Type B pancreatic cell (in vitro differentiated cells): Measurements from ENCODE around the gene NAV3. TPM values are rescaled to one million over a fixed set of nuclear protein-coding genes. Genes with fewer than 3 reads are reported as not detected.

Source experiments
- DNase-seq: peaks from one replicate; pipeline ENCODE4 v3.0.0; 2021; ENCODE audit warnings: mixed read lengths; ENCODE audit not compliant: unreplicated experiment; ENCODE audit errors: extremely low spot score
- H3K27ac Mint-ChIP-seq: 2 replicates; pipeline ENCODE4 v1.8.0; 2021; ENCODE audit warnings: mild to moderate bottlenecking, mixed read lengths
- H3K27me3 Mint-ChIP-seq: 2 replicates; pipeline ENCODE4 v1.8.0; 2021; ENCODE audit warnings: mixed read lengths
- H3K36me3 Mint-ChIP-seq: 2 replicates; pipeline ENCODE4 v1.8.0; 2021; ENCODE audit warnings: mixed read lengths
- H3K4me1 Mint-ChIP-seq: one replicate; pipeline ENCODE4 v1.8.0; 2021; ENCODE audit warnings: mixed read lengths; ENCODE audit not compliant: unreplicated experiment
- H3K4me3 Mint-ChIP-seq: 2 replicates; pipeline ENCODE4 v1.8.0; 2021; ENCODE audit warnings: mild to moderate bottlenecking, mixed read lengths
- H3K9me3 Mint-ChIP-seq: 2 replicates; pipeline ENCODE4 v1.8.0; 2021; ENCODE audit warnings: mixed read lengths
- total RNA-seq: library from RNA; stranded (reverse); gene quantifications from 2 replicates; pipeline ENCODE4 v1.2.1, GENCODE V29; 2021; ENCODE audit warnings: low replicate concordance
- TF ChIP-seq, protein P1 (sequence below): fragments of 200-600 bp; sonication (generic); conservative IDR thresholded peaks from 2 replicates; pipeline ENCODE4 v1.5.0; 2021; ENCODE audit warnings: antibody characterized with exemption, mild to moderate bottlenecking

NAV3 gene
- total RNA-seq, 1 donor from 2014 or later, result 24.9 TPM

DNA sequence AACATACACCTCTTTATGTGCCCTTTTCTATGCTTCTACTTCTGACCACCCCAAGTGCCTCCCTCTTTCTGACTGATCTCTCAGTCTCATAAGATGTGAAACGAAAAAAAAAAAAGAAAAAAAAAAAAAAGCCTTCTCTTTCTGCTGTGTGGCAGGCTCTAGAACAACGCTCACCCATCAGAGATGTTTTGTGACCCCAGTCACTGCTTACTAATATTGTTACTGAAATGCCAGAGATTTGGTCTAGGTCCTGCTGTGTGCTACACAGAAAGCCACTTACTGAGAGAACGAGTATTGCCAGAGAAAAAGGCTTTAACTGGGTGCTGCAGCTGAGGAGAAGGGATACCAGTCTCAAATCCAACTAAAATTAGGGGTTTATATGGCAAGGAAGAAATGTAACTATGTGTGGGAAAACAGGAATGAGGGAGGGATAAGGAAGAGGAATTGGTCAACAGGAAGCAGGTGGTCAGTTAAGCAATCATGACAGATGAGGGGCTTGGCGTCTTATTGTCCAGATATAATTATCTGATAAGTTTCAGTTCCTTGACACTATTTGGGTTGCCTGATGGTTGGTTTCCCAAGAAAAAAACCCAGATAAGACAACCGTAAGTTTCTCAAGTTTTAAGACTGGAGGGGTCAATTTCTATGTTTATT, 149.0 kb downstream of the NAV3 start:
- TF ChIP-seq, protein P1, sequence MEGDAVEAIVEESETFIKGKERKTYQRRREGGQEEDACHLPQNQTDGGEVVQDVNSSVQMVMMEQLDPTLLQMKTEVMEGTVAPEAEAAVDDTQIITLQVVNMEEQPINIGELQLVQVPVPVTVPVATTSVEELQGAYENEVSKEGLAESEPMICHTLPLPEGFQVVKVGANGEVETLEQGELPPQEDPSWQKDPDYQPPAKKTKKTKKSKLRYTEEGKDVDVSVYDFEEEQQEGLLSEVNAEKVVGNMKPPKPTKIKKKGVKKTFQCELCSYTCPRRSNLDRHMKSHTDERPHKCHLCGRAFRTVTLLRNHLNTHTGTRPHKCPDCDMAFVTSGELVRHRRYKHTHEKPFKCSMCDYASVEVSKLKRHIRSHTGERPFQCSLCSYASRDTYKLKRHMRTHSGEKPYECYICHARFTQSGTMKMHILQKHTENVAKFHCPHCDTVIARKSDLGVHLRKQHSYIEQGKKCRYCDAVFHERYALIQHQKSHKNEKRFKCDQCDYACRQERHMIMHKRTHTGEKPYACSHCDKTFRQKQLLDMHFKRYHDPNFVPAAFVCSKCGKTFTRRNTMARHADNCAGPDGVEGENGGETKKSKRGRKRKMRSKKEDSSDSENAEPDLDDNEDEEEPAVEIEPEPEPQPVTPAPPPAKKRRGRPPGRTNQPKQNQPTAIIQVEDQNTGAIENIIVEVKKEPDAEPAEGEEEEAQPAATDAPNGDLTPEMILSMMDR, result no peak
- Mint-ChIP-seq H3K4me1 (peaks cover 7% of the 10 kb centered on the region), H3K9me3 (no peaks in the 10 kb centered on the region), H3K27ac (no peak overlapping the region), H3K36me3 (no peaks in the 10 kb centered on the region), H3K4me3 (no peak overlapping the region), H3K27me3 (no peaks in the 10 kb centered on the region)
- DNase-seq, result no peak

DNA sequence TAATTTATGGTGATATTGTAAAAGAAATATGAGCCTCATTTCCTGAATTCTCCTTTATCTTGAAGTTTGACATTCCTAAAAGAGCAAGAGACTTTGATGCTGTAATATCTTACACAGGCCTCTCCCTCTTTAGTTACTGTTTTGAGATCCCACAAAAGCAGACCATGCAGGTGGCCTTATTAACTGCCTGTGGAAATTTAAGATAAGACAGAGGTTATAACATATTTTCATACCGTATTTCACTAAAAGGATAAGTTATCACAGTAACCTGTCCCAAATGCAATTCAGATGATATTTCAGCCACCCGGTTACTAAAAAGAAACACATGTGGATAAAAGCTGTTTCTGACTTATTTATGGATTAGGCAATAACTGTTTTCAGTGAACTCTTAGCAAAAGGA, 150.1 kb downstream of the NAV3 start:
- no peak overlapping the region for H3K27ac Mint-ChIP-seq
- TF ChIP-seq, protein P1, result no peak
- H3K4me3 Mint-ChIP-seq, result no peak overlapping the region
- H3K9me3 Mint-ChIP-seq, result no peaks in the 10 kb centered on the region
- no peak for DNase-seq
- H3K4me1 Mint-ChIP-seq, result peaks cover 7% of the 10 kb centered on the region
- H3K27me3 Mint-ChIP-seq, result no peaks in the 10 kb centered on the region
- no peaks in the 10 kb centered on the region for H3K36me3 Mint-ChIP-seq

DNA sequence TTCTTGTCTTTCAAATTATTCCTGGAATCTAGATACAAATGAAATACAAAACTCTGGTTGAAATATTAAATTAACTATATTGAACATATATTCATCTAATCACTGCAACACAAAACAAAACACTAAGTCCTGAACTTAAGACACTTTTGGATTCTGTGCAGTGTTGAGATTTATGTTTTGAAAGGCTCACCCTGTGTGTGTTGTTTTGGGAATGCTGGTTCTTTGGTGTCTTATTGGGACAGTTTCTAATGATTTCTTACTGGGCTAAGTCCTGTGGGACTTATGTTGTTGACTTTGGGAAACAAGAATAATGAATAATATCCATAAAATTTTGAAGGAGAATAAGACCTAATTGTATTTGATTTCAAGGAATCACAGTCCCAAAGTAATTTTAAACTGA, 153.2 kb downstream of the NAV3 start:
- peaks cover 15% of the 10 kb centered on the region for H3K4me1 Mint-ChIP-seq
- no peak for DNase-seq
- TF ChIP-seq, protein P1, result no peak
- H3K27ac Mint-ChIP-seq, result no peak overlapping the region
- H3K36me3 Mint-ChIP-seq, result peaks cover 4% of the 10 kb centered on the region
- H3K4me3 Mint-ChIP-seq, result no peak overlapping the region
- no peaks in the 10 kb centered on the region for H3K27me3 Mint-ChIP-seq
- no peaks in the 10 kb centered on the region for H3K9me3 Mint-ChIP-seq

DNA sequence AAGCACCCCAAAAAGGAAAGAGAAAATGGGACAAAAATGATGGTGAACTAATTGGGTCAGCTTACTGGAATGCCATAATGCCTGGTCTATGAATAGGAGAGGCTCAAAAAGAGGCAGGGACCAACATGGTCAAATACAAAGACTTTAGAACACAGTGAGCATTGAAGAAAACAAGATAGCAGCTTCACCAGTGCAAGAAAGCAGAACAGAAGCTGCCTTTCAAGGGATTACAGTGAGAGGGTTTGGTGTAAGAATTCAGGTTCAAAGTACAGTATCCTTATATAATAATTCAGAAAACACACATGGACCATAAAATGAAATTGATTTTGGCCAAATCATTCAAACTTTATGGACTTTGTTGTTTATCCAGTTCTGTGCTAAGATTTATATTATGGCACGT, 162.1 kb downstream of the NAV3 start:
- Mint-ChIP-seq H3K27ac (no peak overlapping the region), H3K4me1 (peaks cover 7% of the 10 kb centered on the region), H3K36me3 (peaks cover 4% of the 10 kb centered on the region), H3K9me3 (peaks cover 4% of the 10 kb centered on the region), H3K4me3 (no peak overlapping the region), H3K27me3 (no peaks in the 10 kb centered on the region)
- TF ChIP-seq, protein P1, result no peak
- no peak for DNase-seq

DNA sequence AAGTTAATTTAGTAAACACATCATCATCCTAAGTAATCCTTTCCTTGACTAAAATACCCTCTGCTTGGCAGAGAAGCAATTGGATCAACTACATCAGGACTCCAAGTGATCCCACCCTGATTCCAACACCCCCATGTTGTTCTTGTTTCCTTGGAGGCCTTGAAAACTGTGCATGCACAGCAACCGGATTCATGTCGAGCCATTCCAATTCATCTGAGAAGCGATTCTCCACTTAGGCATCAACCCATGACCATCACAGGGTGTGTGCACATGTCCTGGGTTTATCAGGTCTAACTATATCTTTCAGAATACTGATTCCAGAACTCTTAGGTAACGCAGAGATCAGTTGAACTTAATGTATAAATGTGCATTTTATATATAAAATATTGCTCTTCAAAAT, 163.0 kb downstream of the NAV3 start:
- H3K36me3 Mint-ChIP-seq, result peaks cover 4% of the 10 kb centered on the region
- H3K4me1 Mint-ChIP-seq, result peaks cover 11% of the 10 kb centered on the region
- no peak for DNase-seq
- no peak overlapping the region for H3K4me3 Mint-ChIP-seq
- no peaks in the 10 kb centered on the region for H3K27me3 Mint-ChIP-seq
- TF ChIP-seq, protein P1, result no peak
- H3K9me3 Mint-ChIP-seq, result peaks cover 4% of the 10 kb centered on the region
- H3K27ac Mint-ChIP-seq, result no peak overlapping the region
